Endothelial cell of umbilical vein (primary cell): ENCODE measurements around the gene ZNF800. TPM values are rescaled to one million over a fixed set of nuclear protein-coding genes. Genes with fewer than 3 reads are reported as not detected.

Source experiments
- BruUV-seq: library from RNA; stranded (reverse); fragments of 400-500 nt; replicated peaks from 2 replicates; lab custom pipeline; 2021; lab: Mats Ljungman, UMichigan
- CTCF ChIA-PET: fragments of 300-600, 350-600 bp; sonication (Branson Sonifier 250); formaldehyde crosslinking; loops from one replicate; lab custom pipeline; 2021; ENCODE audit warnings: antibody characterized with exemption, inconsistent platforms; lab: Charles Lee
- POLR2A ChIA-PET: fragments of 300-600, 350-600 bp; sonication (Branson Sonifier 250); formaldehyde crosslinking; loops from one replicate; lab custom pipeline; 2021; ENCODE audit warnings: antibody characterized with exemption, inconsistent platforms; lab: Charles Lee
- DNase-seq: peaks from one replicate; pipeline ENCODE4 v3.0.0-alpha.2; 2011; ENCODE audit warnings: low read depth, low spot score
- FAIRE-seq: peaks from 2 replicates; lab custom pipeline; 2011; peaks lifted over from hg19 to GRCh38; lab: Jason Lieb, UNC
- H2AFZ ChIP-seq: 2 replicates; pipeline ENCODE4 v1.6.0; 2012; ENCODE audit warnings: low read depth, low read length, control low read depth, inconsistent platforms
- H3K27ac ChIP-seq: 2 replicates; pipeline ENCODE4 v1.5.1; 2011; ENCODE audit warnings: low read depth, mild to moderate bottlenecking, control low read depth, low read length, moderate library complexity; ENCODE audit not compliant: insufficient read depth
- H3K27me3 ChIP-seq, 2 experiments: 2 replicates each; pipeline versions ENCODE4 v1.6.0 to v1.6.1; 2011; ENCODE audit warnings: low read length in 2 of 2, mixed read lengths in 1 of 2; ENCODE audit not compliant: control insufficient read depth in 2 of 2, insufficient read depth in 2 of 2
- H3K36me3 ChIP-seq, 2 experiments: 2 replicates in 1 of 2; 3 replicates in 1 of 2; pipeline ENCODE4 v1.5.1; 2011; ENCODE audit warnings: low read length in 2 of 2, mild to moderate bottlenecking in 1 of 2, moderate library complexity in 1 of 2; ENCODE audit not compliant: control insufficient read depth in 2 of 2, insufficient read depth in 2 of 2; ENCODE audit errors: extremely low read depth in 1 of 2
- H3K4me1 ChIP-seq: 3 replicates; pipeline ENCODE4 v1.5.1; 2011; ENCODE audit warnings: mild to moderate bottlenecking, low read length; ENCODE audit not compliant: control insufficient read depth, insufficient read depth; ENCODE audit errors: extremely low read depth
- H3K4me2 ChIP-seq: 2 replicates; pipeline ENCODE4 v1.6.1; 2011; ENCODE audit warnings: low read length, control low read depth, mixed read lengths; ENCODE audit not compliant: insufficient read depth
- H3K4me3 ChIP-seq, 3 experiments: fragments of 200-600 bp in 1 of 3; sonication (generic), shearing (Covaris generic) in 1 of 3; replicated peaks in 1 of 3; 2 replicates each; pipeline ENCODE4 v1.5.1; 2011 to 2016; ENCODE audit warnings: control low read depth in 3 of 3, low read length in 3 of 3, mild to moderate bottlenecking in 2 of 3, inconsistent platforms in 1 of 3, low read depth in 1 of 3, moderate library complexity in 1 of 3; ENCODE audit not compliant: insufficient read depth in 1 of 3
- H3K79me2 ChIP-seq: 2 replicates; pipeline ENCODE4 v1.6.0; 2012; ENCODE audit warnings: low read length, inconsistent platforms; ENCODE audit not compliant: control insufficient read depth, insufficient read depth
- H3K9ac ChIP-seq: replicated peaks from 2 replicates; pipeline ENCODE3; 2011; ENCODE audit warnings: low read length, control low read depth; ENCODE audit not compliant: insufficient read depth; ENCODE audit errors: extremely low read depth
- H3K9me1 ChIP-seq: replicated peaks from 3 replicates; pipeline ENCODE4 v1.6.0; 2011; ENCODE audit warnings: mild to moderate bottlenecking, low read length; ENCODE audit not compliant: control insufficient read depth, insufficient read depth; ENCODE audit errors: extremely low read depth
- H3K9me3 ChIP-seq: replicated peaks from 2 replicates; pipeline ENCODE4 v1.5.1; 2012; ENCODE audit warnings: low read length, inconsistent platforms; ENCODE audit not compliant: control insufficient read depth, insufficient read depth
- H4K20me1 ChIP-seq: replicated peaks from 2 replicates; pipeline ENCODE3; 2011; ENCODE audit warnings: mild to moderate bottlenecking, low read length; ENCODE audit not compliant: control insufficient read depth, insufficient read depth; ENCODE audit errors: extremely low read depth
- EZH2 ChIP-seq: IDR thresholded peaks from 2 replicates; pipeline ENCODE4 v1.6.1; 2012; ENCODE audit warnings: borderline replicate concordance, low read depth, mild to moderate bottlenecking, moderate library complexity, low read length, inconsistent platforms; ENCODE audit not compliant: severe bottlenecking
- FOS ChIP-seq: IDR thresholded peaks from 2 replicates; pipeline ENCODE4 v1.6.1; 2011; ENCODE audit warnings: mild to moderate bottlenecking, low read length, moderate library complexity, borderline replicate concordance; ENCODE audit not compliant: insufficient read depth
- GATA2 ChIP-seq: IDR thresholded peaks from 2 replicates; pipeline ENCODE4 v1.7.0; 2011; ENCODE audit warnings: low read depth, mild to moderate bottlenecking, moderate library complexity, mixed read lengths, low read length; ENCODE audit not compliant: insufficient read length, insufficient read depth
- JUN ChIP-seq: IDR thresholded peaks from 2 replicates; pipeline ENCODE4 v1.6.1; 2011; ENCODE audit warnings: borderline replicate concordance, low read depth; ENCODE audit not compliant: insufficient read length, insufficient read depth
- MAX ChIP-seq: IDR thresholded peaks from 2 replicates; pipeline ENCODE4 v1.6.1; 2011; ENCODE audit not compliant: insufficient read depth, insufficient read length
- MYC ChIP-seq: IDR thresholded peaks from one replicate; pipeline ENCODE4 v1.6.1; 2011; ENCODE audit warnings: mild to moderate bottlenecking, low read depth, low read length
- POLR2A ChIP-seq: IDR thresholded peaks from 2 replicates; pipeline ENCODE4 v1.6.1; 2012; ENCODE audit warnings: low read depth, mild to moderate bottlenecking, control low read depth, low read length
- POLR2AphosphoS5 ChIP-seq: IDR thresholded peaks from 2 replicates; pipeline ENCODE4 v1.6.1; 2012; ENCODE audit warnings: low read depth, mild to moderate bottlenecking, control low read depth, low read length, moderate library complexity; ENCODE audit not compliant: insufficient read depth
- dilution Hi-C: fragments of 300-500 bp; cut with MboI; formaldehyde crosslinking; loops from one replicate; pipeline ENCODE4 v1.15.0; 2019; ENCODE audit warnings: low sequenced_read_pairs; ENCODE audit not compliant: extremely low pct_ligation_motif_present
- intact Hi-C: fragments of 100-400 bp; cut with micrococcal nuclease; formaldehyde crosslinking; loops from one replicate; pipeline ENCODE4 v1.10.0; 2022
- polyA plus RNA-seq, 4 experiments: library from polyadenylated mRNA; depleted of rRNA in 3 of 4; stranded (reverse) in 3 of 4; unstranded in 1 of 4; fragments of >200 nt; gene quantifications; 2 replicates each; pipeline versions ENCODE4 v1.2.1 to v1.2.3, GENCODE V29; 2011 to 2012; ENCODE audit warnings: missing spikeins in 1 of 4
- total RNA-seq: library from RNA; stranded (reverse); gene quantifications from 2 replicates; pipeline ENCODE4 v1.2.3, GENCODE V29; 2021
- TF ChIP-seq, protein P1 (sequence below), 2 donors: IDR thresholded peaks; 1 replicate in 1 of 2; 2 replicates in 1 of 2; pipeline ENCODE4 v1.5.1; 2011; ENCODE audit warnings: low read length in 2 of 2, mild to moderate bottlenecking in 2 of 2, moderate library complexity in 2 of 2, control low read depth in 1 of 2, inconsistent platforms in 1 of 2, low read depth in 1 of 2; ENCODE audit not compliant: insufficient read depth in 1 of 2; ENCODE audit errors: extremely low read depth in 1 of 2

ZNF800 gene
- total and polyA plus RNA-seq, 2 donors (not counting 3 experiments of a cell fraction or from before 2014, with no cell fraction given) = 10.9 to 35.4 TPM

DNA sequence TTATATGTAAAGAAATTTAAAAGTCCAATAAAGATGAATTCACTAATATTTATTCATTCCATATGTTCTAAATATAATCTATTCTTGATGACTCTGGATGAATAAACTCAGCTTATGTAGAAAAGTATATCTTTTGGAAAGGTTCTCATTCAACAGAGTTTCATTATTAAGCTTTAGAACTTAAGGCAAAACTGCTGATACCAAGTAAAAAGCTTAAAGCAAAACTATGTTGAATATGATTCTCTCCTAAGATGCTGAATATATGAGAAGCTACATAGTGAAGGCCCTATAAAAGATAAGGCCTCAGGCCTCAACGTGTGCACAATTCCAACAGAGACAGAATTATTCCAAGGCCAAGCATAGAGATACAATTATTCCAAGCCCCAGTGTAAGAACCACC, 30.8 kb downstream of the ZNF800 start:
- H3K27ac ChIP-seq = no peak overlapping the region
- H3K27me3 ChIP-seq = no peaks in the 10 kb centered on the region
- POLR2A ChIA-PET = no interaction called here
- no TSS peak for BruUV-seq
- H3K9me1 ChIP-seq = no peaks in the 10 kb centered on the region
- H3K9ac ChIP-seq = no peak overlapping the region
- FAIRE-seq (no peak), DNase-seq (no peak)
- dilution Hi-C loops (no loop called here), intact Hi-C loops (no loop called here)
- H3K79me2 ChIP-seq = peaks cover 20% of the 10 kb centered on the region
- H3K4me1 ChIP-seq = peaks cover 3% of the 10 kb centered on the region
- H3K36me3 ChIP-seq = peaks cover 6 to 11% of the 10 kb centered on the region in 2 experiments
- H3K9me3 ChIP-seq = no peaks in the 10 kb centered on the region
- TF ChIP-seq MYC (no peak), MAX (no peak), JUN (no peak), FOS (no peak), POLR2A (no peak), GATA2 (no peak), POLR2AphosphoS5 (no peak), EZH2 (no peak)
- TF ChIP-seq, protein P1, sequence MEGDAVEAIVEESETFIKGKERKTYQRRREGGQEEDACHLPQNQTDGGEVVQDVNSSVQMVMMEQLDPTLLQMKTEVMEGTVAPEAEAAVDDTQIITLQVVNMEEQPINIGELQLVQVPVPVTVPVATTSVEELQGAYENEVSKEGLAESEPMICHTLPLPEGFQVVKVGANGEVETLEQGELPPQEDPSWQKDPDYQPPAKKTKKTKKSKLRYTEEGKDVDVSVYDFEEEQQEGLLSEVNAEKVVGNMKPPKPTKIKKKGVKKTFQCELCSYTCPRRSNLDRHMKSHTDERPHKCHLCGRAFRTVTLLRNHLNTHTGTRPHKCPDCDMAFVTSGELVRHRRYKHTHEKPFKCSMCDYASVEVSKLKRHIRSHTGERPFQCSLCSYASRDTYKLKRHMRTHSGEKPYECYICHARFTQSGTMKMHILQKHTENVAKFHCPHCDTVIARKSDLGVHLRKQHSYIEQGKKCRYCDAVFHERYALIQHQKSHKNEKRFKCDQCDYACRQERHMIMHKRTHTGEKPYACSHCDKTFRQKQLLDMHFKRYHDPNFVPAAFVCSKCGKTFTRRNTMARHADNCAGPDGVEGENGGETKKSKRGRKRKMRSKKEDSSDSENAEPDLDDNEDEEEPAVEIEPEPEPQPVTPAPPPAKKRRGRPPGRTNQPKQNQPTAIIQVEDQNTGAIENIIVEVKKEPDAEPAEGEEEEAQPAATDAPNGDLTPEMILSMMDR (IDR thresholded peaks at IDR 0.05; ENCODE audit: extremely low read depth in 1 of 2, insufficient read depth in 1 of 2, low read depth in 1 of 2, low read length in 2 of 2) = no peak
- no peak overlapping the region for H2AFZ ChIP-seq
- CTCF ChIA-PET = interaction anchor here (0.8 kb wide), 1 partner anchor 14 kb away, joined by 4 read pairs; no protein-coding TSS in a partner anchor
- H3K4me2 ChIP-seq = no peak overlapping the region
- peaks cover 8% of the 10 kb centered on the region for H4K20me1 ChIP-seq
- no peak overlapping the region for H3K4me3 ChIP-seq
